ENCODE data around the gene KNDC1.

DNA sequence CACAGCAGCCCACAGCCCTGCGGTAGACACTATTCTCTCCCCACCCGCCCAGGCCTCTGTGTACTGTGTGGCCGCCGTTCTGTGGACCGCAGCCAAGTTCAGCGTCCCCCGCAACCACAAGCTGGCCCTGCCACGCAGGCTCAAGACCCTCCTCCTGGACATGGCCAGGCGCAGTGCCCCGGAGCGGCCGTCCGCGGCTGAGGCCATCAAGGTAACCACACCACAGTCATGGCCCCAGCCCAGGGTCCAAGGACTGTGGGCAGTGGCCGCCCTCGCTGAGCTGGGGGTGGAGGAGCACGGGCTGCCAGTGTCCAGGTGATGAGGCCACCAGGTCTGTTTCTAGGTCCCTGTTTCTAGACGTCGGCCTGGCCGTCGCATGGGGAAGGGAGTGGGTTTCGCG, 35.6 kb downstream of the KNDC1 start:
- TF ChIP-seq, protein P1, sequence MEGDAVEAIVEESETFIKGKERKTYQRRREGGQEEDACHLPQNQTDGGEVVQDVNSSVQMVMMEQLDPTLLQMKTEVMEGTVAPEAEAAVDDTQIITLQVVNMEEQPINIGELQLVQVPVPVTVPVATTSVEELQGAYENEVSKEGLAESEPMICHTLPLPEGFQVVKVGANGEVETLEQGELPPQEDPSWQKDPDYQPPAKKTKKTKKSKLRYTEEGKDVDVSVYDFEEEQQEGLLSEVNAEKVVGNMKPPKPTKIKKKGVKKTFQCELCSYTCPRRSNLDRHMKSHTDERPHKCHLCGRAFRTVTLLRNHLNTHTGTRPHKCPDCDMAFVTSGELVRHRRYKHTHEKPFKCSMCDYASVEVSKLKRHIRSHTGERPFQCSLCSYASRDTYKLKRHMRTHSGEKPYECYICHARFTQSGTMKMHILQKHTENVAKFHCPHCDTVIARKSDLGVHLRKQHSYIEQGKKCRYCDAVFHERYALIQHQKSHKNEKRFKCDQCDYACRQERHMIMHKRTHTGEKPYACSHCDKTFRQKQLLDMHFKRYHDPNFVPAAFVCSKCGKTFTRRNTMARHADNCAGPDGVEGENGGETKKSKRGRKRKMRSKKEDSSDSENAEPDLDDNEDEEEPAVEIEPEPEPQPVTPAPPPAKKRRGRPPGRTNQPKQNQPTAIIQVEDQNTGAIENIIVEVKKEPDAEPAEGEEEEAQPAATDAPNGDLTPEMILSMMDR (IDR thresholded peaks at IDR 0.05): no peak
- TF ChIP-seq POLR2A (IDR thresholded peaks at IDR 0.05): no peak
